DOHH2 (cell line): ENCODE data around the gene TFAM.

Experiments
- CTCF ChIP-seq: fragments of 200-600 bp; sonication (generic); IDR thresholded peaks from one replicate; pipeline ENCODE4 v1.5.1; 2014; ENCODE audit warnings: antibody characterized with exemption, mild to moderate bottlenecking, low read depth, low read length; ENCODE audit not compliant: poor library complexity, severe bottlenecking
- EZH2phosphoT487 ChIP-seq: fragments of 200-600 bp; sonication (generic); IDR thresholded peaks from 2 replicates; pipeline ENCODE4 v1.6.1; 2017; ENCODE audit warnings: borderline replicate concordance, mild to moderate bottlenecking, antibody characterized with exemption, low read length, moderate library complexity, mixed read lengths

DNA sequence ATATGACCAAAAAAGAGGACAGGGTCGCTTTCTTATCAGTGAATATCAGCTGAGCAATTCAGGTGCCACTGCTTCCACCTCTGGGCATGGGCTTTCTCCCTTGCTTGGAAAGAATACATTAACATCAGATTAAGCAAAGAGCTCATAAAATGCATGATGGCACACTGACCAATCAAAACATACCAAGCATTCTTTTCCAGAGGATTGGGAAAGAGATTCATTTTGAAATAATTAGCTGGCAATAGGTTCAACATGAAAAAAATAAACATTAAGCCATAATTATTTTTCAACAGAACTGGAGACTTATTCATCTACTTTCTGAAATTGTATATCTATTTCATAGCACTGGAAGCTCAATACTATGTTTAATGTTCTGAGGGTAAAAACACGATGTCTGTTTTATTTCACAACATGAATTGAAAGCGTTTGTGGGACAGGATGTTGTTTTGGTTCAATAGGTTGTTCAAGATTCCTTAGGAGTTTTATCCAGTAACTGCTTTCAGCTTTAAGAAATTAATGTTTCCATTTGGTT, 53.2 kb downstream of the TFAM start:
- TF ChIP-seq CTCF (no peak), EZH2phosphoT487 (no peak)
